SHP77 treated with DMSO at 0.1 percent for 48 hours (cell line): ENCODE results near the gene PTS.

Experiments used
- DNase-seq: peaks from one replicate; lab custom pipeline; 2025; lab: John Stamatoyannopoulos, UW

Gene PTS

GRCh38 chr11:112265659-112266409 is 39.6 kb downstream of the PTS start:
- DNase-seq: no peak

DNA sequence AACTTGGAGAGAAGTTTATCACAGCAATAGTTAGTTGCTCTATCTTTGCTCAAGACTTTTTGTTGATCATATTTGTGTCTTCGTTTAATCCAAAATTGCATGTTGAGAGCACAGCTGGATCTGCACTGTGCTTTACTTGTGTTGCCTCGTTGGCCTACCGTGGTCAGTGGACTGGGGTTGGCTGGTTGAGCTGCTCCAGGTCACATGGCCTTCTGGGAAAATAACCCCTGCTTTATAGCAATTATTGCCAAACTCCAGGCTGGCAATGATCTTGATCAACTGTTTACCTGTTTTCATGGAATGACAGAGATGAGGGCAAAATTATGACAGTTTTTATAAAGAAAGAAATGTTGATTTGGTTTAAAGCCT is 40.2 kb downstream of the PTS start:
- DNase-seq: no peak

DNA sequence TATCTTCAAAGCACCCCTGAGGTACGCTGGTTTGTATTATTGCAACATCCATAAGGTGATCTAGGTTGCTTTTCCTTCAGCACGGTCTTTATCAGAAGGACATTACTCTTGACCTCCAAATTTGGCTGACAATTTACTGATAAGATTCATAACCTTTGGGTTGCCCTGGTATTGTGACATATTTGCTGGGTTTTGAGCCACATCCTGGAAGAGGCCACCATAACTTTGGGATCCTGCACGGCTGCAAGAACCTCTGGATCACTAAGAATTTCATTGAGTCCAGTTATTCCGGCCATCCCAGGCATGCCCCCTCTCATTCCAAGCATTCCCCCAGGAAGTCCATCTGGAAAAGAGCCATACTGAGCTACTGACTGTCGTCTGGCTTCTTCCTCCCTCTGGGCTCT is 41.0 kb downstream of the PTS start:
- no peak for DNase-seq

GRCh38 chr11:112268406-112268805 is 42.2 kb downstream of the PTS start:
- DNase-seq: no peak

GRCh38 chr11:112269139-112269538 is 42.9 kb downstream of the PTS start:
- DNase-seq: no peak

GRCh38 chr11:112270551-112271180 is 44.4 kb downstream of the PTS start:
- DNase-seq: no peak

GRCh38 chr11:112271242-112271641 is 45.0 kb downstream of the PTS start:
- DNase-seq: no peak

DNA sequence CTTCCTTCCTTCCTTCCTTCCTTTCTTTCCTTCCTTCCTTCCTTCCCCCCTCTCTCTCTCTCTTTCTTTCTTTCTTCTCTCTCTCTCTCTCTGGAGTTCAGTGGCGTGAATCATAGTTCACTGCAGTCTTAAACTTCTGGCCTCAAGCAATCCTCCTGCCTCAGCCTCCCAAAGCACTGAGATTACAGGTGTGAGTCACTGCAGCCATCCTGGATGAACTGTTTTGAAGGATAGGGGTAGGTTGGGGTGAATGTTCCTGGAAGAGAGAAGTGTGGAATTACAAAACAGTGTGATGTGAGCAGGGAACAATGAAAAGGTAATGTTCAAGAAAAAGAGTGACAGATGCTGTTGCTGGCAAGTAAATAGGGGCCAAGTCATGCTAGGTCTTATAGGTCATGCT is 46.8 kb downstream of the PTS start:
- DNase-seq: no peak

GRCh38 chr11:112274007-112274783 is 48.0 kb downstream of the PTS start:
- DNase-seq: no peak

- no peak for DNase-seq
These were observed 50.8 kb downstream of the PTS start for GRCh38 chr11:112277029-112277428.

GRCh38 chr11:112277941-112278340 is 51.7 kb downstream of the PTS start:
- DNase-seq: no peak

DNA sequence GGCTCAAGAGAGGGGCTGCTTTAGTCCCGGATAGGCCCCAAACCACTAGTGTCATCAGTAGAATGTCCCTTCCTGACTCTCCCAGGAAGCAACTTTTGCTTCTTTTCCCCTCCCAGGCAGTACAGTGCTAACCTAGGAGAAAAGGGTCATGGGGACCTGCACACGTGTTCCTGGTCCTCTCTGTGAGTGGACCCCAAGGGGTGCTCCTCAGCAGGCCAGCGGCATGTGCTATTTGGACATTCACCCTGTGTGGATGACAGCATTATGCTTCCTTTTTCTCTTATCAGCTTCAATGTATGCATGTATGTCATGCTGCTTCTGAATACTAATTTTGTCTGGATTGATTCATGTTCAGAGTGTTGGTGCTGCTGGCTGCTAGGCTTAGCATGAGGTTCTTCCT is 52.6 kb downstream of the PTS start:
- DNase-seq: no peak

- peak; percentile 5 for DNase-seq
These were observed 53.7 kb downstream of the PTS start for GRCh38 chr11:112279901-112280267.

DNA sequence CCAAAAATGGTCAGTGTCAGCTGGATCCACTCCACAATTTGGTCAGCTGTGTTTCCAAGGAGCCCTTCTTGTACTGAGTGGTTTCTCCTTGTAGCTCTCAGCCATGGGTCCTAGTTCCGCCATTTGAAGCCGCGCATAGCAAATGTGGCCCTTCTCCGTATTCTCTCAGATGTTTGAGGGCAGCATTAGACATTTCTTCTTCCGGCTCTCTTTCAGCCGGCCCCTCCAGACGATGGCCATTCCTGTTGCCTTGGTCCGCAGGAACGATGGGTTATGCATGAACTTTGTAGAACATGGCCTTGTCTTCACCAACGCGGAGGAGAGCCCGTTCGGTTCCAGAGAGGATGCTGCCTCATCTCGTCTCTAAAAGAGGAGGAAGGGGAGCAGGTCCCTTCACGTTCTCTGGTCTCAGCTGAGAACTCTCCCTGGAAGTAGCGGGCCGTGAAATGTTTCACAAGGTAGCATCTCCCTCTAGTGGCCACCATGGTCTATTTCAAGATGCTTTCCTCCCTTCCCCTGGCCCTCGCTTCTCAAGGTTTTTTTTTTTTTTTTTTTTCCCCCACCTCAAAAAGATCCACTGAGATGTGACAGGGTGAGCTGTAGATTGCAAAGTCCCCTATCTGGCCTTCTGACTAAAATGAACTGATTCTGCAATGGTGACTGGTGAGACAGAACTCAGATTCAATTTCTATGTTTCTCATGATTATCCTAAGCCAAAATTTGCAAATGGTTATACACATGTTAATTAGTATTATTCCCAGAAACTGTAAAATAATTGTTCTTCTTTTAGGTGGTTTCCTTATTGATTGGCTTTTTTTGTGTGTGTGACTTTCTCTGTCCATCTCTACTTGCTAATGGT is 54.3 kb downstream of the PTS start:
- DNase-seq: peak; percentile 17

DNA sequence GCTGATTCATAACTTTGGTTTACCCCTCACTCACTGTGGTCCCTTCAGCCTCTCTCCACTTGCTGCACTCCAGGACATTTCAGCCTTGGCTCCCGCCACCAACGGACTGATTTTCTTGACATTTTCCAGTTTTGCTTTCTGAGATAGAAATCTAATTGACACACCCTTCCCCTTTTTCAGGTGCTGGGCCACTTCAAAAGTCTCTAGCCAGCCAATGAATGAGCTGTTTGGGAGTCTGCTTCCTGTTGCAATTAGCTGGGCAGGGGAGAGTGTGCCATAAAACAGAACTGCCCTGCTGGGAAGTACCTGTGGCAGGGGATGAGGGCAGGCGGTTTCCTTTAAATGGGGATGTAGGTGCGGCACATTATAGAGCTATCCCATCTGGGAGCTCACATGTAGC is 55.5 kb downstream of the PTS start:
- DNase-seq: no peak
